PC-9 (cell line): ENCODE results near the gene SDHAF2. TPM values are rescaled to one million over a fixed set of nuclear protein-coding genes. Genes with fewer than 3 reads are reported as not detected.

ENCODE experiments used
- BruUV-seq: library from RNA; stranded (reverse); fragments of 400-500 nt; replicated peaks from 2 replicates; lab custom pipeline; 2021; lab: Mats Ljungman, UMichigan
- CTCF ChIA-PET: fragments of 300-600 bp; sonication (Branson Sonifier 250); formaldehyde crosslinking; loops from one replicate; lab custom pipeline; 2022; ENCODE audit warnings: antibody characterized with exemption; lab: Charles Lee
- POLR2A ChIA-PET: fragments of 300-600 bp; sonication (Branson Sonifier 250); formaldehyde crosslinking; loops from one replicate; lab custom pipeline; 2022; ENCODE audit warnings: antibody characterized with exemption; ENCODE audit not compliant: unreplicated experiment; lab: Charles Lee
- DNase-seq, 2 experiments: peaks; one replicate each; pipeline versions ENCODE4 v3.0.0 to v3.0.0-alpha.2; 2015 to 2022; ENCODE audit warnings: mixed read lengths in 1 of 2
- H2AFZ ChIP-seq: fragments of 200-600 bp; sonication (generic); 2 replicates; pipeline ENCODE4 v1.8.1; 2017; ENCODE audit warnings: antibody characterized with exemption
- H3F3A ChIP-seq: fragments of 200-600 bp; sonication (generic); 2 replicates; pipeline ENCODE4 v1.8.1; 2017; ENCODE audit warnings: antibody characterized with exemption, mild to moderate bottlenecking, low read depth; ENCODE audit not compliant: insufficient read depth
- H3K27ac ChIP-seq: fragments of 200-600 bp; sonication (generic); 2 replicates; pipeline ENCODE4 v1.6.1; 2016; ENCODE audit warnings: mixed run types
- H3K27me3 ChIP-seq: fragments of 200-600 bp; sonication (generic); 2 replicates; pipeline ENCODE4 v1.6.1; 2016; ENCODE audit warnings: low read depth, mixed run types; ENCODE audit not compliant: insufficient read depth
- H3K36me3 ChIP-seq: fragments of 200-600 bp; sonication (generic); 2 replicates; pipeline ENCODE4 v1.6.1; 2016; ENCODE audit warnings: low read depth, mixed run types
- H3K4me1 ChIP-seq: fragments of 200-600 bp; sonication (generic); replicated peaks from 2 replicates; pipeline ENCODE4 v1.6.1; 2016; ENCODE audit warnings: mixed run types; ENCODE audit not compliant: insufficient read depth
- H3K4me2 ChIP-seq: fragments of 200-600 bp; sonication (generic); 2 replicates; pipeline ENCODE4 v1.6.1; 2017; ENCODE audit warnings: mixed run types
- H3K4me3 ChIP-seq: fragments of 200-600 bp; sonication (generic); 2 replicates; pipeline ENCODE4 v1.6.1; 2016; ENCODE audit warnings: mixed run types
- H3K79me2 ChIP-seq: fragments of 200-600 bp; sonication (generic); 2 replicates; pipeline ENCODE4 v1.6.1; 2017; ENCODE audit warnings: low read depth, mixed run types
- H3K9me2 ChIP-seq: fragments of 200-600 bp; sonication (generic); 2 replicates; pipeline ENCODE4 v1.8.1; 2017; ENCODE audit warnings: mild to moderate bottlenecking; ENCODE audit not compliant: insufficient read depth
- H3K9me3 ChIP-seq: fragments of 200-600 bp; sonication (generic); 2 replicates; pipeline ENCODE4 v1.8.1; 2016; ENCODE audit warnings: low read depth; ENCODE audit not compliant: insufficient read depth
- H4K20me1 ChIP-seq: fragments of 200-600 bp; sonication (generic); 2 replicates; pipeline ENCODE4 v1.8.1; 2017; ENCODE audit not compliant: insufficient read depth
- CTCF ChIP-seq: fragments of 200-600 bp; sonication (generic); conservative IDR thresholded peaks from 2 replicates; pipeline ENCODE4 v1.6.1; 2017; ENCODE audit warnings: mixed run types, antibody characterized with exemption, mild to moderate bottlenecking, moderate library complexity
- EZH2 ChIP-seq: fragments of 200-600 bp; sonication (generic); IDR thresholded peaks from 2 replicates; pipeline ENCODE4 v1.8.0; 2017; ENCODE audit warnings: antibody characterized with exemption, low read depth
- intact Hi-C: fragments of 100-400 bp; cut with micrococcal nuclease; formaldehyde crosslinking; loops from one replicate; pipeline ENCODE4 v1.10.0; 2022; ENCODE audit not compliant: unreplicated experiment
- total RNA-seq: library from RNA; stranded (reverse); gene quantifications from 2 replicates; pipeline ENCODE4 v1.2.3, GENCODE V29; 2021

SDHAF2 gene
- total RNA-seq, 1 experiment from 2014 or later: 38.3 TPM

- peak overlapping the region; percentile 42; the same call in 1 of the 2 replicates for H3K4me3 ChIP-seq
- intact Hi-C loops: loop anchor here (1.0 to 5.0 kb wide), 2 partner anchors 21 to 244 kb away; no protein-coding TSS in a partner anchor
Measured at GRCh38 chr11:61488651-61489291, 58.8 kb downstream of the SDHAF2 start.

GRCh38 chr11:61489833-61490721 is 60.2 kb downstream of the SDHAF2 start:
- Histone ChIP-seq H2AFZ (no peak overlapping the region), H3K79me2 (no peaks in the 10 kb centered on the region), H3K4me3 (no peak overlapping the region), H3K9me3 (no peaks in the 10 kb centered on the region), H3K9me2 (no peaks in the 10 kb centered on the region), H3K36me3 (no peaks in the 10 kb centered on the region), H3F3A (peaks cover 36% of the 10 kb centered on the region), H3K27ac (peak overlapping the region; percentile 88), H3K4me2 (peak overlapping the region; percentile 75), H3K27me3 (no peaks in the 10 kb centered on the region), H3K4me1 (peaks cover 53% of the 10 kb centered on the region), H4K20me1 (no peaks in the 10 kb centered on the region)
- ChIA-PET CTCF (interaction anchor here (2.4 kb wide), 1 partner anchor 27 kb away, joined by 9 read pairs; no protein-coding TSS in a partner anchor), POLR2A (interaction anchor here (0.5 to 1.5 kb wide), 2 partner anchors 12 to 20 kb away, joined by 3 to 6 read pairs; no protein-coding TSS in a partner anchor)
- no TSS peak for BruUV-seq
- TF ChIP-seq CTCF (no peak), EZH2 (no peak)
- intact Hi-C loops: loop anchor here (5.0 kb wide), 1 partner anchor 242 kb away; no protein-coding TSS in a partner anchor
- peak in 1 of 2 experiments; percentile 75 for DNase-seq

More at GRCh38 chr11:61488651-61489291, 58.8 kb downstream of the SDHAF2 start:
- Histone ChIP-seq H3F3A (peaks cover 36% of the 10 kb centered on the region), H3K27ac (peak overlapping the region; percentile 88), H3K27me3 (no peaks in the 10 kb centered on the region), H3K4me1 (peaks cover 53% of the 10 kb centered on the region), H4K20me1 (no peaks in the 10 kb centered on the region), H3K36me3 (no peaks in the 10 kb centered on the region), H3K9me2 (no peaks in the 10 kb centered on the region), H3K79me2 (no peaks in the 10 kb centered on the region), H2AFZ (peak overlapping the region; percentile 5; the same call in 1 of the 2 replicates), H3K9me3 (no peaks in the 10 kb centered on the region), H3K4me2 (peak overlapping the region; percentile 75)
- TF ChIP-seq EZH2: no peak
- no peak for TF ChIP-seq CTCF
- ChIA-PET CTCF (interaction anchor here (0.6 to 2.4 kb wide), 5 partner anchors 10 to 371 kb away, joined by 3 to 9 read pairs (median 5); no protein-coding TSS in a partner anchor), POLR2A (interaction anchor here (0.6 to 1.5 kb wide), 4 partner anchors 8 to 75 kb away, joined by 4 to 6 read pairs (median 4); a partner anchor contains a TSS)
- no TSS peak for BruUV-seq
- peak; percentile 81 to 95 for DNase-seq

GRCh38 chr11:61491736-61492395 is 61.9 kb downstream of the SDHAF2 start:
- peaks cover 39% of the 10 kb centered on the region for H3K4me1 ChIP-seq
- H3K27ac ChIP-seq: no peak overlapping the region
- intact Hi-C loops: no loop called here
- no peaks in the 10 kb centered on the region for H3K79me2 ChIP-seq
- no peak overlapping the region for H3K4me3 ChIP-seq
- H3F3A ChIP-seq: peaks cover 32% of the 10 kb centered on the region
- H3K9me2 ChIP-seq: no peaks in the 10 kb centered on the region
- CTCF ChIA-PET: interaction anchor here (0.6 kb wide), 1 partner anchor 22 kb away, joined by 5 read pairs; no protein-coding TSS in a partner anchor
- TF ChIP-seq EZH2 (no peak), CTCF (no peak)
- POLR2A ChIA-PET: no interaction called here
- no peaks in the 10 kb centered on the region for H3K36me3 ChIP-seq
- no peak overlapping the region for H3K4me2 ChIP-seq
- H2AFZ ChIP-seq: no peak overlapping the region
- H3K9me3 ChIP-seq: no peaks in the 10 kb centered on the region
- H3K27me3 ChIP-seq: no peaks in the 10 kb centered on the region
- DNase-seq: no peak
- no TSS peak for BruUV-seq
- H4K20me1 ChIP-seq: no peaks in the 10 kb centered on the region
